Measurements from ENCODE around the gene EFNB2.

The EFNB2 gene

DNA sequence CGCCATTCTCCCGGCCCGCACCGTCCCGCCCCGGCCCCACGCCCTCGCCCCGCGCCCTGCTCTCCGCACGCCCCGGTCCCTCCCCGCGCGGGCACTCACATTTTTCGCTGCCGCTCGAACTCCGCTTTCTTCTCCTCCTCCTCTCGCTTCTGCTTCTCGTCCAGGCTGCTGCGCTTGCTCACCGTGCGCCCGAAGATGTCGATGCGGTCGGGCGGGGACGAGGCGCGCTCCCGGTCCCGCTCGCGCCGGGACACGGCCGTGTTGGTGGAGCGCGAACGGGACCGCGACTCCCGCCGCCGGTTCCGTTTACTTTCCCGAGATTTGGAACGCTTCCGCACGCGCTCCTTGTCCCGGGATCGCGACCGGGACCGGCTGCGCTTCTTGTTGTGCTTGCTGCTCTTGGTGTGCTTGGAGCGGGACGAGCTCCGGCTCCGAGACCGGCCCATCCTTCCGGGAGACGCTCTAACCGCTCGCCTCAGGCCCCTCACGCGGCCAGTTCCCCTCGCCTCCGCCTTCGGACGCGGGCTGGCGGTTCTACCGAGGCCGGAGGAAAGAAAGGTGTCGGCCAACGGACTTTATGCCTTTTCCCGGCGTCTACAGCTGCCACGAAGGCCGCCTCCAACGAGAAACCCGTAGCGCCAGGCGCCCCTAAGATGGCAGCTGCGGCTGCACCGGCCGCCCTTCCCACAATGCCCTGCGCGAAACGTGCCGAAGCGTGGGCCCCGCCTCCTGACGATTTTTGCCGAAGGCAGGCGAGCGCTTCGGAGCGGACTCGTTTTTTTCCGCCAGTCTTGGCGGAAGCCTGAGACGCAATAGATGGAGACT is 32.2 kb upstream of the EFNB2 start, which contains the start of gene ARGLU1 (continued):
- TF ChIP-seq, protein P1, sequence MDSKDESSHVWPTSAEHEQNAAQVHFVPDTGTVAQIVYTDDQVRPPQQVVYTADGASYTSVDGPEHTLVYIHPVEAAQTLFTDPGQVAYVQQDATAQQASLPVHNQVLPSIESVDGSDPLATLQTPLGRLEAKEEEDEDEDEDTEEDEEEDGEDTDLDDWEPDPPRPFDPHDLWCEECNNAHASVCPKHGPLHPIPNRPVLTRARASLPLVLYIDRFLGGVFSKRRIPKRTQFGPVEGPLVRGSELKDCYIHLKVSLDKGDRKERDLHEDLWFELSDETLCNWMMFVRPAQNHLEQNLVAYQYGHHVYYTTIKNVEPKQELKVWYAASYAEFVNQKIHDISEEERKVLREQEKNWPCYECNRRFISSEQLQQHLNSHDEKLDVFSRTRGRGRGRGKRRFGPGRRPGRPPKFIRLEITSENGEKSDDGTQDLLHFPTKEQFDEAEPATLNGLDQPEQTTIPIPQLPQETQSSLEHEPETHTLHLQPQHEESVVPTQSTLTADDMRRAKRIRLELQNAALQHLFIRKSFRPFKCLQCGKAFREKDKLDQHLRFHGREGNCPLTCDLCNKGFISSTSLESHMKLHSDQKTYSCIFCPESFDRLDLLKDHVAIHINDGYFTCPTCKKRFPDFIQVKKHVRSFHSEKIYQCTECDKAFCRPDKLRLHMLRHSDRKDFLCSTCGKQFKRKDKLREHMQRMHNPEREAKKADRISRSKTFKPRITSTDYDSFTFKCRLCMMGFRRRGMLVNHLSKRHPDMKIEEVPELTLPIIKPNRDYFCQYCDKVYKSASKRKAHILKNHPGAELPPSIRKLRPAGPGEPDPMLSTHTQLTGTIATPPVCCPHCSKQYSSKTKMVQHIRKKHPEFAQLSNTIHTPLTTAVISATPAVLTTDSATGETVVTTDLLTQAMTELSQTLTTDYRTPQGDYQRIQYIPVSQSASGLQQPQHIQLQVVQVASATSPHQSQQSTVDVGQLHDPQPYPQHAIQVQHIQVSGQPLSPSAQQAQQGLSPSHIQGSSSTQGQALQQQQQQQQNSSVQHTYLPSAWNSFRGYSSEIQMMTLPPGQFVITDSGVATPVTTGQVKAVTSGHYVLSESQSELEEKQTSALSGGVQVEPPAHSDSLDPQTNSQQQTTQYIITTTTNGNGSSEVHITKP (tag by site-specific recombination; IDR thresholded peaks at IDR 0.05): no peak
- TF ChIP-seq ZNF621 (tag by site-specific recombination; IDR thresholded peaks at IDR 0.05): no peak
- TF ChIP-seq GFI1B (tag by site-specific recombination; IDR thresholded peaks at IDR 0.05): no peak
- TF ChIP-seq, protein P2, sequence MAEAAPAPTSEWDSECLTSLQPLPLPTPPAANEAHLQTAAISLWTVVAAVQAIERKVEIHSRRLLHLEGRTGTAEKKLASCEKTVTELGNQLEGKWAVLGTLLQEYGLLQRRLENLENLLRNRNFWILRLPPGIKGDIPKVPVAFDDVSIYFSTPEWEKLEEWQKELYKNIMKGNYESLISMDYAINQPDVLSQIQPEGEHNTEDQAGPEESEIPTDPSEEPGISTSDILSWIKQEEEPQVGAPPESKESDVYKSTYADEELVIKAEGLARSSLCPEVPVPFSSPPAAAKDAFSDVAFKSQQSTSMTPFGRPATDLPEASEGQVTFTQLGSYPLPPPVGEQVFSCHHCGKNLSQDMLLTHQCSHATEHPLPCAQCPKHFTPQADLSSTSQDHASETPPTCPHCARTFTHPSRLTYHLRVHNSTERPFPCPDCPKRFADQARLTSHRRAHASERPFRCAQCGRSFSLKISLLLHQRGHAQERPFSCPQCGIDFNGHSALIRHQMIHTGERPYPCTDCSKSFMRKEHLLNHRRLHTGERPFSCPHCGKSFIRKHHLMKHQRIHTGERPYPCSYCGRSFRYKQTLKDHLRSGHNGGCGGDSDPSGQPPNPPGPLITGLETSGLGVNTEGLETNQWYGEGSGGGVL (tag by site-specific recombination; IDR thresholded peaks at IDR 0.05): no peak
- TF ChIP-seq, protein P3, sequence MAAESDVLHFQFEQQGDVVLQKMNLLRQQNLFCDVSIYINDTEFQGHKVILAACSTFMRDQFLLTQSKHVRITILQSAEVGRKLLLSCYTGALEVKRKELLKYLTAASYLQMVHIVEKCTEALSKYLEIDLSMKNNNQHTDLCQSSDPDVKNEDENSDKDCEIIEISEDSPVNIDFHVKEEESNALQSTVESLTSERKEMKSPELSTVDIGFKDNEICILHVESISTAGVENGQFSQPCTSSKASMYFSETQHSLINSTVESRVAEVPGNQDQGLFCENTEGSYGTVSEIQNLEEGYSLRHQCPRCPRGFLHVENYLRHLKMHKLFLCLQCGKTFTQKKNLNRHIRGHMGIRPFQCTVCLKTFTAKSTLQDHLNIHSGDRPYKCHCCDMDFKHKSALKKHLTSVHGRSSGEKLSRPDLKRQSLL (tag by site-specific recombination; IDR thresholded peaks at IDR 0.05): no peak
- no peak for TF ChIP-seq ZNF202 (tag by site-specific recombination; IDR thresholded peaks at IDR 0.05; ENCODE audit: borderline replicate concordance)
- TF ChIP-seq ZNF560 (tag by site-specific recombination; IDR thresholded peaks at IDR 0.05; ENCODE audit: borderline replicate concordance): no peak
- no peak for TF ChIP-seq ZNF677 (tag by site-specific recombination; IDR thresholded peaks at IDR 0.05)
- TF ChIP-seq, protein P4, sequence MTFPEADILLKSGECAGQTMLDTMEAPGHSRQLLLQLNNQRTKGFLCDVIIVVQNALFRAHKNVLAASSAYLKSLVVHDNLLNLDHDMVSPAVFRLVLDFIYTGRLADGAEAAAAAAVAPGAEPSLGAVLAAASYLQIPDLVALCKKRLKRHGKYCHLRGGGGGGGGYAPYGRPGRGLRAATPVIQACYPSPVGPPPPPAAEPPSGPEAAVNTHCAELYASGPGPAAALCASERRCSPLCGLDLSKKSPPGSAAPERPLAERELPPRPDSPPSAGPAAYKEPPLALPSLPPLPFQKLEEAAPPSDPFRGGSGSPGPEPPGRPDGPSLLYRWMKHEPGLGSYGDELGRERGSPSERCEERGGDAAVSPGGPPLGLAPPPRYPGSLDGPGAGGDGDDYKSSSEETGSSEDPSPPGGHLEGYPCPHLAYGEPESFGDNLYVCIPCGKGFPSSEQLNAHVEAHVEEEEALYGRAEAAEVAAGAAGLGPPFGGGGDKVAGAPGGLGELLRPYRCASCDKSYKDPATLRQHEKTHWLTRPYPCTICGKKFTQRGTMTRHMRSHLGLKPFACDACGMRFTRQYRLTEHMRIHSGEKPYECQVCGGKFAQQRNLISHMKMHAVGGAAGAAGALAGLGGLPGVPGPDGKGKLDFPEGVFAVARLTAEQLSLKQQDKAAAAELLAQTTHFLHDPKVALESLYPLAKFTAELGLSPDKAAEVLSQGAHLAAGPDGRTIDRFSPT (tag by site-specific recombination; IDR thresholded peaks at IDR 0.05): no peak
- TF ChIP-seq, protein P5, sequence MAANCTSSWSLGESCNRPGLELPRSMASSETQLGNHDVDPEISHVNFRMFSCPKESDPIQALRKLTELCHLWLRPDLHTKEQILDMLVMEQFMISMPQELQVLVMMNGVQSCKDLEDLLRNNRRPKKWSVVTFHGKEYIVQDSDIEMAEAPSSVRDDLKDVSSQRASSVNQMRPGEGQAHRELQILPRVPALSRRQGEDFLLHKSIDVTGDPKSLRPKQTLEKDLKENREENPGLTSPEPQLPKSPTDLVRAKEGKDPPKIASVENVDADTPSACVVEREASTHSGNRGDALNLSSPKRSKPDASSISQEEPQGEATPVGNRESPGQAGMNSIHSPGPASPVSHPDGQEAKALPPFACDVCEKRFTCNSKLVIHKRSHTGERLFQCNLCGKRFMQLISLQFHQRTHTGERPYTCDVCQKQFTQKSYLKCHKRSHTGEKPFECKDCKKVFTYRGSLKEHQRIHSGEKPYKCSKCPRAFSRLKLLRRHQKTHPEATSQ (tag by site-specific recombination; IDR thresholded peaks at IDR 0.05): peak; percentile 59; the same call in 1 of the 2 replicates
- TF ChIP-seq SCRT1 (tag by site-specific recombination; IDR thresholded peaks at IDR 0.05; ENCODE audit: borderline replicate concordance): no peak
- 0 out of 2 replicates have a peak, but pooled peaks have one; percentile 30 for TF ChIP-seq ZNF660 (tag by site-specific recombination; IDR thresholded peaks at IDR 0.05)
- no peak for TF ChIP-seq ZNF366 (tag by site-specific recombination; conservative IDR thresholded peaks at IDR 0.05)
